Endothelial cell of hepatic sinusoid (primary cell): ENCODE data around the gene PRKCE.
"Not testable (repeated sequence)": the region's sequence is repeated elsewhere in the genome, so short reads cannot be mapped to it uniquely, and the experiment has no call there.

ENCODE experiments used
- in situ Hi-C: cut with HindIII; loops from 2 replicates; pipeline ENCODE4 v1.10.0; 2017; ENCODE audit warnings: low sequenced_read_pairs

PRKCE gene

DNA sequence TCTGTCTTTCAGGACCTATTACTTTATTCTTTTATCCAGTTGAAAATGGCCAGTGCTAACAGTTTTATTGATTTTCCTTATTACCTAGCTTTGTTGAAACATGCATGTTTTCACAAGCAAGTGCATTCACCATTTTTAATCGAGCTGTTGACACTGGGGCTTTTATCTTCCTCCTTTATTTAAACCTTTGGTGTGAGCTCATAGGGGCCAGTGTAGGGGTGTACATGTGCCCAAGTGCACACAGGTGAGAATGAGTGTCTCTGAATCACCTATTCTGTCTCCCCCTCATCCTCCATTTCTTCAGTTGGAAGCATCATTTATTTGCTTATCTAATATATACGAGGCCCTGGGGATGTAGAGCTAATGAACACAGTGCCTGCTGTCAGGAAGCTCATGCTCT, 199.1 kb downstream of the PRKCE start:
- in situ Hi-C loops = loop anchor here (5.0 kb wide), 1 partner anchor 33 kb away; no protein-coding TSS in a partner anchor

- in situ Hi-C loops = loop anchor here (5.0 kb wide), 1 partner anchor 34 kb away; no protein-coding TSS in a partner anchor
Observed at GRCh38 chr2:45851111-45851510, 199.6 kb downstream of the PRKCE start.

- in situ Hi-C loops = loop anchor here (5.0 kb wide), 1 partner anchor 34 kb away; no protein-coding TSS in a partner anchor
Observed at GRCh38 chr2:45851576-45852304, 200.3 kb downstream of the PRKCE start.

DNA sequence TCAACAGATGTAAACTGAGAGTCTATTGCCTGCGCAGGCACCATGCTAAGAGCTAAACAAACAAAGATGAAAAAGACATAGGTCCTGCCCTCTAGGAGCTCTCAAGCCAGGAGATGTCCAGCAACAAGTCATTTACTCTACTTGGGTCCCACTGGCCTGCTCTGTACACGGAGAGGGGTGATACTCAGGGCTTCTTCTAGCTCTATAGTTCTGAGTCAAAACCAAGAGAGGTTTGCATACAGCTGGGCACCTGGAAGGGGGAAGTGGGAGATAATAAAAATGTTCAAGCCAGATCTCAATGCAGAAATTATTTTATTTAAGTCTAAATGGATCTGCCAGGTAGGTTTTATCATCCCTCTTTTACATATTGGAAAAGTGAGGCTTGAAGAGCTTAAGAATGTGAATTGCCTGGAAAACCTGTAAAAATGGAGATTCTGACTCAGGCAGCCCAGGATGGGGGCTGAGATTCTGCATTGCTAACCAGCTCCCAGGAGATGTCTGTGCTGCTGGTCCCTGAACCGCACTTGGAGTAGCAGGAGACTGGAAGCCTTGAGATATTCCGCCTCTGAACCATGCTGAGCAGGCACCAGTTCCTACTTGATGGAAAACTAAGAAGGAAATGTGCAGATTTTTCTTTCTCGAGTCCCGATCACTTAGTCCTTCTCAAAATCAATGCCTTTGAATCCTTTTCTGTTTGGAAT, 201.1 kb downstream of the PRKCE start:
- in situ Hi-C loops = loop anchor here (5.0 kb wide), 1 partner anchor 35 kb away; no protein-coding TSS in a partner anchor

DNA sequence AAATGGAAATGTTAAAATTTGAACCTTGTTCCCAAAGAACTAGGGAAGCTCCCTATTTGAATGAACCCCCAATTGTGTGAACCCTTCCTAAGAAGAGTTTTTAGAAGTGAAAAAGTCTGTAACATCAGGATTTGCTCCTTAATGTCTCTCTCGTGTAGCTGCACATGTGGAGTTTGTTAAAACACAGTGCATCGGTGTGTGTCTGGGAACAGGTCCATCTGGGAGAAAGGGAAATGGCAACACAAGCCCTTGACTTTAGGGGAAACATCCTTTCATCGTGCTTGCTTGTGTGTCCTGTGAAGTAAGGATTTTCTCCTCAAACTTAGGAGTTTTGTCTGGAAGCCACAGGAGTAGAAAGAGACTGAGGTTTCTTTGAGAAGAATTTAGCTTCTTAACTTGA, 203.9 kb downstream of the PRKCE start:
- in situ Hi-C loops = no loop called here

DNA sequence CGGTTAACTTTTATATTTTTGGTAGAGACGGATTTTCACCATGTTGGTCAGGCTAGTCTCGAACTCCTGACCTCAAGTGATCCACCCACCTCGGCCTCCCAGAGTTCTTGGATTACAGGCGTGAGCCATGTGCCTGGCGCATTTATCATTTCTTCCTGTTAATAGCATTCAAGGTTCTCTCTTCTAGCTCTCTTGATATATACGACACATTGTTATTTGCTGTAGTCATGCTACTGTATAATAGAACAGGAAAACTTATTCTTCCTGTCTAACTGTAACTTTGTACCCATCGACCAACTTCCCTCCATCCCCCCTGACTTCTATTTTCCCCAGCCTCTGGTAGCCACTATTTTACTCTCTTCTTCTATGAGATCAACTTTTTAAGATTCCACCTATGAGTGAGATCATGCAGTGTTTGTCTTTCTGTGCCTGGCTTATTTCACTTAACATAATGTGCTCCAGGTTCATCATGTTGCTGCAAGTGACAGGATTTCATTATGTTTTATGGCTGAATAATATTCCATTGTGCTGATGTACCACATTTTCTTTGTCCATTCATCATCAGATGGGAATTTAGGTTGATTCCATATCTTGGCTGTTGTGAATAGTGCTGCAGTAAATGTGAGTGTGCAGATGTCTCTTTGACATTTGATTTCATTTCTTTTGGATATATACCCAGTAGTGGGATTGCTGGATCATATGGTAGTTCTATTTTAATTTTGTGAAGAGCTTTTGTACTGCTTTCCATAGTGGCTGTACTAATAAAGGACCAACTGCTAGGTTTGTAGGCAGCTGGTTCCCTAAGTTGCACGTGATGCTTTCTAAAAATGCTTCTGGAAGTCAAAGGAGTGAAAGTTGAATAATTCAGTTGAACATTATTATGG, 205.2 kb downstream of the PRKCE start:
- in situ Hi-C loops = no loop called here

- in situ Hi-C loops = no loop called here
Observed at GRCh38 chr2:45857275-45857609, 205.8 kb downstream of the PRKCE start.

- in situ Hi-C loops = no loop called here
Observed at GRCh38 chr2:45857867-45858520, 206.5 kb downstream of the PRKCE start.

DNA sequence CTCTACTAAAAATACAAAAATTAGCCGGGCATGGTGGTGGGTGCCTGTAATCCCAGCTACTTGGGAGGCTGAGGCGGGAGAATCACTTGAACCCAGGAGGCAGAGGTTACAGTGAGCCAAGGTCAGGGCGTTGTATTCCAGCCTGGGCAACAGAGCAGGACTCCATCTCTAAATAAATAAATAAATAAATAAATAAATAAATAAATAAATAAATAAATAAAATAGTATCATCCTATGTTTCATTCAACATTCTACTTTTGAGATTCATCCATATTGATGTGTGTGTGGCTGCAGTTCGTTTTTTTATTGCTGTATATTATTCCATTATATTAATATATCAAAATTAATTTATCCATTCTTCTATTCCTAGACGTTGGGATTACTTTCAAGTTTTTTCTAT, 207.4 kb downstream of the PRKCE start:
- in situ Hi-C loops = not testable (repeated sequence)

- in situ Hi-C loops = no loop called here
Observed at GRCh38 chr2:45859682-45860081, 208.2 kb downstream of the PRKCE start.

DNA sequence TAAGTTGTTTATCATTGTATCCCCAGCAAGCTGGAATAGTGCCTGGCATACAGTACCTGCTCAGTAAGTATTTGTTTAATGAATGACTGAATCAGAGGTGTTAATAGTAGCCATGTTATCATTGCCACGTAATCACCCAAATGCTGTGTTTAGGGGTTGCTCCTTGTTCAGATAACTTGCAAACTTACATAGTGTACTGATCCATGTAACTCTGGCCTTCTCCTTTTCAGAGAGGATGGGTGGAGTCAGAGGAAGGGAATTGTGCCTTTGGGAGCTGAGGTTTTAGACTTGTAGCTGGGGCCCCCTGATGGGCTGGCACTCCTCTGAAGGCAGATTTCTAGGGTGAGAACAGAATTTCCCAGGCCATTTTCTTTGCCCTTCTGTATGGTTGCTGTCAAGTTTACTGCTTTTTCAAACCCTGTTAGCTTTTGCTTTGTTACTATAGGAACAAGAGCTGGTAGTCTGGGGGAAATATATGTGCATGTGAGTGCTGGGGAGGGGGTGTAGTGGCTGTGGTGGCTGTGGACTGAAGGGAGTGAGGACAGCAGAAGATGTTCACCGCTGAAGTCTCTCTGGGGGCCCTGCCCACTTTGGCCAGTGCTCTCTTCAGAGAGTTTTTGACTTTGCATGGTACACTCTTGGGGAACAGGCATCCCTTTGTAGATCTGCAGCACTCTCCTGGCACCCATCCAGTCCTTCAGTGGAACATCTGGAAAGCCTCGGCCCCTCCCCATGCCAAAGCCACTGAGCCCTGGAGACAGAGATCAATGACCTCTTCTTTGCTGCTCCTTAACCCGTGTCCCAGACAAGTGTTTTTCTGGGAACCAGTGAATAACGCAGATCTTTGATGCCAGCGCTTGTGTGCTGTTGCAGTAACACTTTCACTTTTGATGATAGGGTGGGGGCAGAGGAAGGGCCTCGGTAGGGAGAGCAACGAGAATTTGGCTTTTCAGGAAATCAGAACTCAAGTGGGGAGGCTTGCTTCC, 209.0 kb downstream of the PRKCE start:
- in situ Hi-C loops = no loop called here

GRCh38 chr2:45862843-45863242, 211.4 kb downstream of the PRKCE start:
- in situ Hi-C loops = no loop called here

- in situ Hi-C loops = no loop called here
Observed at GRCh38 chr2:45864121-45864520, 212.6 kb downstream of the PRKCE start.

- in situ Hi-C loops = no loop called here
Observed at GRCh38 chr2:45867349-45867748, 215.9 kb downstream of the PRKCE start.

DNA sequence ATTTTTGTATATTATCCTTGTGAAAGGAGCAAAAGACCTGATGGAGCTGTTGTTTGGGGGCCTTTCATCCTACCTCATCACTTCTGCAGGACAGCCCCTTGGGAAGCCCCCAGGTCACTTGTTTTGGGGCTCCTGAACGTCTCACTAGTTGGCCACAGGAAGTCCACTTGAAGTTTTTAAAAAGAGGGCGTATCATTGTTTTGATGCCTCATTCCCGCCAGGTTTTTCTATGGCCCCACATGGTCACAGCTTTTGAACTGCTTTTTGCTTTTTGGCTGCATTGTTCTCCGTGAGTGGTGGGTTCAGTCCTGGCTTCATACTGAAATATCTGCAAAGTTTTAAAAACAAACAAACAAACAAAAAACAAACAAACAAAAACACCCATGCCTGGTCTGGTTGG, 216.3 kb downstream of the PRKCE start:
- in situ Hi-C loops = no loop called here

DNA sequence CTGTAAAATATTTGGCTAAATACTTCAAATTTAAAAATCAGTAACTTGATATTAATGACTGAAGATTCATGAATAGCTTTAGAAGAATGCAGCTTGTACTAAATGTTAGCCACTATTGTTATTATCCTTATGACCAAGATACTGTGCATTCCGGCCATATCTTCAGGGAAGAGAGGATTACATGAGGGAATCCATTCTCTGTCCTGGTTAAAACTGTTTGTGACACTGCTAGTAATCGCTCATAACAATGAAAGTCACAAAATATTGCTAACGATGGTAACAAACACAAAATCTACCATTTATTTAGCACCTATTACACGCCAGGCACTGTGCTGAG, 217.7 kb downstream of the PRKCE start:
- in situ Hi-C loops = no loop called here

DNA sequence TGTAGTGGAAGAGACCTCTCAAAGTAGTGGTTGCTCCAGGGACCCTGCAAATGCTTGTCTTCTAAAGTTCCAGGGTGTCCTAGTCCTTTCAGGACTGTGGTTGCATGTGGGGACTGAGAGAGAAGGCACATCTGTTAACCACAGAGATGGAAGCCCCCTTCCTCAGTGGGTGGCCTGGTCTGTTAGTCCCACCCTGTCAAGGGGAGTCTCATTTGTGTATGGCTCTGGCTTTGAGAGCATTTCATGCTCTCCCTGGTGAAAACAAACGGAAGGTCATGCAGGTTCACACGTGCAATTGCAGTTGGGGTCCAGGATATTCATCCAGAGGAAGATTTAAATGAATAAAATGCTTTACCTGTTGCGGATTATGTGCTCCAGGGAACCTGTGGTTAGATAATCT, 219.6 kb downstream of the PRKCE start:
- in situ Hi-C loops = no loop called here

- in situ Hi-C loops = no loop called here
Observed at GRCh38 chr2:45871541-45871940, 220.1 kb downstream of the PRKCE start.

GRCh38 chr2:45872211-45872610, 220.7 kb downstream of the PRKCE start:
- in situ Hi-C loops = no loop called here

DNA sequence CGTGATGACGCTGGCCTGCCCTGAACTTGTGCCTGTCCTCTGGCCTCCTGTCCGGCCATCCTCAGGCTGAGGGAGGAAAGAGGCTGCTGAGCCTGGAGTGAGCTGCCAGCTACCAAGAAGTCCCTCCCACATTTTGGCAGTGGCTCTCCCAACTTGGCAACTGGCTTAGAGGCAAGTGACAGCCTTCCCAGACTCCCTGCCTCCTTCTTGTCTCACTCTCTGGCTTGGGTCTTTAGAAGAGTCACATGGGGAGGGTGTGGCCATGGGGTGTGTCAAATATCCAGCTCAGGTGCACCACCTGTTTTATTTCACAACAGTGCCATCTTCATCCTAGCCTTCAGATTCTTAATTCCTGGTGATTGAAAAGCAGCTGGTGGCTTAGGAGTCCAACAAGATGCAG, 222.9 kb downstream of the PRKCE start:
- in situ Hi-C loops = no loop called here
